Lower leg skin (tissue), 3 donors: ENCODE results near the gene PWP2.
"Not testable (repeated sequence)": the region's sequence is repeated elsewhere in the genome, so short reads cannot be mapped to it uniquely, and the experiment has no call there.

ENCODE experiments used
- CTCF ChIP-seq, 3 donors: fragments of 450-650 bp; IDR thresholded peaks; one replicate each; pipeline ENCODE4 v1.5.1; 2016; ENCODE audit warnings: antibody characterized with exemption in 3 of 3, mild to moderate bottlenecking in 3 of 3, moderate library complexity in 2 of 3
- POLR2A ChIP-seq, 2 donors: fragments of 450-650 bp; IDR thresholded peaks; one replicate each; pipeline ENCODE4 v1.6.1; 2016 to 2017; ENCODE audit warnings: antibody characterized with exemption in 2 of 2, mild to moderate bottlenecking in 1 of 2, moderate library complexity in 1 of 2

- not testable (repeated sequence) for TF ChIP-seq CTCF, POLR2A (IDR thresholded peaks at IDR 0.05)
Measured at GRCh38 chr21:44107026-44107501, at the start of gene PWP2.
